ENCODE results near the gene HSPA13. TPM values are rescaled to one million over a fixed set of nuclear protein-coding genes. Genes with fewer than 3 reads are reported as not detected.
"Not testable (repeated sequence)": the region's sequence is repeated elsewhere in the genome, so short reads cannot be mapped to it uniquely, and the experiment has no call there.

HSPA13 gene, protein sequence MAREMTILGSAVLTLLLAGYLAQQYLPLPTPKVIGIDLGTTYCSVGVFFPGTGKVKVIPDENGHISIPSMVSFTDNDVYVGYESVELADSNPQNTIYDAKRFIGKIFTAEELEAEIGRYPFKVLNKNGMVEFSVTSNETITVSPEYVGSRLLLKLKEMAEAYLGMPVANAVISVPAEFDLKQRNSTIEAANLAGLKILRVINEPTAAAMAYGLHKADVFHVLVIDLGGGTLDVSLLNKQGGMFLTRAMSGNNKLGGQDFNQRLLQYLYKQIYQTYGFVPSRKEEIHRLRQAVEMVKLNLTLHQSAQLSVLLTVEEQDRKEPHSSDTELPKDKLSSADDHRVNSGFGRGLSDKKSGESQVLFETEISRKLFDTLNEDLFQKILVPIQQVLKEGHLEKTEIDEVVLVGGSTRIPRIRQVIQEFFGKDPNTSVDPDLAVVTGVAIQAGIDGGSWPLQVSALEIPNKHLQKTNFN
- 41.3 TPM for total RNA-seq

DNA sequence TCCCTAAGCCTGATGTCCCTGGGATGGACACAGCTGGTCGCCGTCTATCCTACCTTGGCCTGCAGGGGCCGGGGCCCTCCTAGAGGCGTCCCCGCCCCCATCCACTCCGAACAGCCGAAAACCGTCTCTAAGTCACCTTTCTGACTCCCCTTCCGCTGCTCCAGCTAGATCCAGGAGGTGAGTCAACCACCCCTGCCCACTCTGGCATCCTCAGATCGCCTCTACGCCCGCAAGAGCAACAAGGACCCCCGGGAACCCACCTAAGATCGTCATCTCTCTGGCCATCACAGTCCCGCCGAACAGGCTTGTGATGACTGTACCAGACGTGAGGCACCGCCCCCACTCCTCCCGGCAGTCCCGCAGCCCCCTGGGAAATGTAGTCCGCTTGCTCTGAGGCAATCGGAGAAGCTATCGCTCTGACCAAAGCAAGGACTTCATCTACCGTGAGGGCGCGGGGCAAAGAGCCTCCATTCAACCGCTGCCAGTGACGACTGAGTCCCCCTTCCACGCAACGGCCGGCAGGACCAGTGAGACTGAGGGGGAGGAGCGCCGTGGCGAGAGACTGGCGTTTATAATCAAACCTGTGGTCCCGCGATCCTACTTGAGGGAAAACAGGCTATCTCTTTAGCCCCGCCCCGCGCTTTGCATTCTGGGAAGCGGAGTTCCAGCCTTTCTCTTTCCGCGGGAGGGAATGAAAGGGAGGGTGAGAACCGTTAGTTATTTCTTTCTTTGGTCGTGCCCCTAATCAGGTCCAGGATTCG lies at the start of gene HSPA13:
TSS of gene HSPA13 (minus strand) at position 312 of the 761 bp plus-strand sequence. CDS start at position 285, 27 bp downstream.
- DNase-seq, result peak; percentile 100

DNA sequence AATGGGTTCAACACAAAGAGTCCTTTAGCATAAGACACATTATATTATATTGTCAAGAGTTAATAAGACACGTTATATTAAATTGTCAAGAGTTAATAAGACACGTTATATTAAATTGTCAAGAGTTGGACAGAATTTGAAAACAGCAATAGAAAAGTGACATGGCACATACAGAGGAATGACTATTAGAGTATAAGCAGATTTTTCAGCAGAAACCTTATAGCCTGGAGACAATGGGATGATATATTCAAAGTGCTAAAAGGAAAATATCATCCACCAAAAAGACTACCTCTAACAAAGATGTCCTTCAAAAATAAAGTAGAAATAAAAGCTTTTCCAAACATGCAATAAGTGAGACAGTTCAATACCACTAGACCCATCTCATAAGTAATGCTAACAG lies 36.0 kb upstream of the HSPA13 start:
- no peak for DNase-seq

DNA sequence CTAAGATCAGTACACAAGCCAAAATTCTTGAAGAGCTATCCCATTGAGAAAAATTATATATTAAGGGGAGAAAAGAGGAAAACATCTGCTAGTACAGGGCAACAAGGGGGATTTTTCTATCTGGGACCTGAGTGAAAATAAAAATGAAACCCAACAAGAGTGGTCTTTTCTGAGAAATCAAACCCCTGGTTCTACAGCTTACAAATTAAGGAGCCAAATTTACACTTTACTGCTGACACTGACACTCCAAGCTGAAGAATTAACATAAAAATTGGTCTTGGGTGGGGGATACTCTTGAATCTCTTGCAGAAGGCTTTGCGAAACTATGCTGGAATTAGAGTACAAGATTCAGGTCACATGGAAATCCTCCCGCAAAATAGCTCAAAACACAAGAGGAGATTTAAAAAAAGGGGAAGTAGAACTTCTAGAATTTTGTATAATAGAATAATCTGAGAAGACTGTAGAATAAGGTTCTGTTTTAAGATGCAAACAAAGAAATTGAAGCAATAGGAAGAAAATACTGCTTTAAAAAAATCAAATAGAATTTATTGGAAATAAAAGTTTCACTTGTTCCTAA lies 32.1 kb upstream of the HSPA13 start:
- DNase-seq, result no peak

DNA sequence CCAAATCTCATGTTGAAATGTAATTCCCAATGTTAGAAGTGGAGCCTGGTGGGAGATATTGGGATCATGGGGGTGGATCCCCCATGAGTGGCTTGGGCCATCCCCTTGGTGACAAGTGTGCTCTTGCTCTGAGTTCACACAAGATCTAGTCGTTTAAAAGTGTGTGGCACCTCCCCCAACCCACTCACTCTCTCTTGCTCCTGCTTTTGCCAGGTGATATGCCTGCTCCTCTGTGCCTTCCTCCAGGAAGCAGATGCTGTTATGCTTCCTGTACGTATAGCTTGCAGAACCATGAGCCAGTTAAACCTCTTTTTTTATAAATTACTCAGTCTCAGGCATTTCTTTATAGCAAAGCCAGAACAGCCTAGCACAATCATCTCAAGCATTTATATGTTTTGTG lies 23.0 kb upstream of the HSPA13 start:
- DNase-seq, result no peak

DNA sequence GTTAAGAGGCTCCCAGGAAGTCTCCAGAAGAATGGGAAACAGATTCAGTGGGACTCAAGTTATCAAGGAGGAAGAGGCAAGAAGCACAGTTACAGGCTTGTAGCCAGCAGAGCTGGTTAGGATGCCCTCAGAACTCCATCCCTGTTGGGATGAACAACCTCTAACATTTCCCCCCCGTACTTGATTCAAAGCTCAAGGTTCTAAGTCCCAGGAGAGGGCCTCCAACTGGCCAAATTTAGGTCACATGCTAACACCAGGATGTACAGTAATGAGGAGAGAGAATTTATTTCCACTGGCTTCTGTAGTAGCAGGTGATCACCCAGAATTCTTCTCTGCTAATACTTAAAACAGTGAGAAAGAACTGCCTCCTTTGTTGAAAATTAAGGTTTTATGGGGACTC lies 22.3 kb upstream of the HSPA13 start:
- no peak for DNase-seq

DNA sequence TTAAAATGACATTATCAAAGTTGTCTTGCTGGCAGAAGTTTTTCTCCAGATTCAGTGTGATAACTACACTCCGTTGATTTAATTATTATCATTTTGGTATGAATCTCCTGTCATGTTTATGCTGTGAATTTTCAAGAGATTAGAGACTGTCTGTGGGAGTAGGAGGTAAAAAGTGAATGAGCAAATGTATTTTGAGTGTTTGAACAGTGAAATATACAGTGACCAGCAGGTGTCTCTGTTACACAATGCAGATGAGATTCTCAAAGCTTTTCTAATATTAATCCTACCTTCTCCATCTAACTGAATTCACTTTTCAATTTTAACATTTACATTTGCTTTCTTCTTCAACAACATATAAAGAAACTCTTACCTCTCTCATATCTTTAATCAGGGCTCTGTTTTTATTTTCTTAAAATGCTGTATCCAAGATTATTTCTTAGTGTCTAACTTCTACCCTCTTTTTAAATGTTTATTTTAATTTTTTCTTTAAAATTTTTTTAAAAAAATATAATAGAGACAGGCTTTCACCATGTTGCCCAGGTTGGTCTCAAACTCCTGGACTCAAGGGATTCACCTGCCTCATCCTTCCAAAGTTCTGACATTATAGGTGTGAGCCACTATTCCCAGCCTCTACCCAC lies 20.9 kb upstream of the HSPA13 start:
- peak; percentile 68 for DNase-seq

DNA sequence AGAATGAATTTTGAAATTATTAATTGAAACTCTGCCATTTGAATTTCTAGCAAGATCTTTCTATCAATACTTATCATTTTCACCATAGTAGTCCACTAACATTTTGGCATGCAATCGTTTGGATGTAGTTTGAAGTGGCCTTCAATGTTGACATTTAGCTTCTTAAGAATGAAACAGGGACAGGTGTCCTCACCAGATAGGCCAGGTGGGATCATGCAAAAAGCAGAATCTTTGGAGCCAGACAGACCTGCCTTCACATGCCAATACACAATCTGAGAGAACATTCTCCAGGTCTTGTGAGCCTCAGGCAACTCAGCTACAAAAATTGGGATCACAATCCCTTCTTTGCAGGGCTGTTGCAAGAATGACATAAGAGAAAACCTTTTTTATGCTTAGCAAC lies 18.3 kb upstream of the HSPA13 start:
- DNase-seq, result no peak

DNA sequence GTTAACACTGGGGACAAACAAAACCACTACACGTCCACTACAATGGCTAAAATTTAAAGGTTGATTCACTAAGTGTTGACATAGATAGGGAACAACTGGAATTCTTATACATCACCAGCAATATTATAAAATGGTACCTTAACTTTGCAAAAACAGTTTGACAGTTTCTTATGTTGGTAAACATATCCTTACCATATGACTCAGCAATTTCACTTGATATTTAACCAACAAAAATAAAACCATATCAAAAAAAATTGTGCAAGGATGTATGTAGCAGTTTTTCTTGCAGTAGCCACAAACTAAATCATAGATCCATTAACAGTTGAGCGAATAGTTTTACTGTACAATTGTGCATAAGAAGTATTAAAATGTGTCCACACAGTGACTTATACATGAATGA lies 5.3 kb upstream of the HSPA13 start:
- no peak for DNase-seq

DNA sequence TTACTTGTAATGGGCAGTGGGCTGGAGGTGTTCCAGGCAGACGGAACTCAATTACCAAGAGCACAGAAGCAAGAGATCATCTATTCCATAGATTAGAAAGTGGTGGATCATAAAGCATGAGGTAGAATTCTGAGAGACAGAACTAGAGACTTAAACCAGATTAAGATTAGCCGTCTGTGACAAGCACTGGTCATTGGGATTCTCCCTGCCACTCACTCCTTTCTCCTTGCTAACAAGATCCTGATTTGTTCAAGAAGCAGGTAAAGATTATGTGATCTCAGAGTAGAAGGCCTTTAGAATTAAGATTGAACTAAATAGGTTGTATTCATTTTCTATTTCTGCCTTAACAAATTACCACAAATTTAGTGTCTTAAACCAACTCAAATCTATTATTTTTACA lies 1.5 kb upstream of the HSPA13 start:
- DNase-seq, result no peak

DNA sequence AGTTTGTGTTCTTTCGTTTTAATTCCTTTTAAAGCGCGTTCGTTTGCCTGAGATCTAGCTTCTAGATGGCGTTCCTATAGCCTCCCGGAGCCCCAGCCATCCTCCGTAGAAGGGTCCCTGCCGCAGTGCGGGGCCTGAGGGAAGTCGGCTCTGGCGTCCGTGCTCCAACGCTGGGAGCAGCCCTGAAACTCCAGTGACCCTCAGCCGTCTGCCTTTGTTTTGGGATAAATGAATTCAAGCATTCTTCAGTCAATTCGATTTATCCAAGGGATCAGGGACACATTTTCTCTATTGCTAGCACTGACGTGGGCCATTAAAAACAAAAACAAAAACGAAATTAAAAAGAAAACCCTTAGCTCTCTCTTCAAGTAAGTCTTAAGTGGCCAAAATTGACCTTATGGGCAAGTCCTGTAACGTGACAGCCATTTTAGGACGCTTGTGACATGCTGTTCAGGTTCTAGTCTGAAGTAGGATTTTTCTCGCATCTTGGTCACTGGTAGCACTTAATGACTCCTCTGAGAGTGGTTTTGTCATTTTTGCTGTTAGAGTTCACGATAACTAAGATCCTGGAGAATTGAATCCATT lies 742 bp upstream of the HSPA13 start:
- no peak for DNase-seq

DNA sequence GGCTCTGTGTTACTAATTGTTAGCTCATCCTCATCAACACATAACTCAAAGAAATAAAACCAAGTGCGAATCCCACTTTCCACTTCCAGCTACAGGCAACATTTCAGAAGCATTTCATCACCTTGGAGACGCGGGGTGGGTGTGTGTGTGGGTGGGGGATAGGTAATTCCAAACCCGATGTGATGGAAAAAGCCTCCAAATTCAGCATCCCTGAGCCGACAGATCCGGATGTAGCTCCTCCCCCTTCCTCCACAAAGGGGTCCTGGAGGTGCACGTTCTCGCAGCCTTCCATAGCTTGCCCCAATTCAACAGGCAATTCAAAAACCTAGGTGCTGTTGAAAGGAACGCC lies 486 bp downstream of the HSPA13 start:
- no peak for DNase-seq

DNA sequence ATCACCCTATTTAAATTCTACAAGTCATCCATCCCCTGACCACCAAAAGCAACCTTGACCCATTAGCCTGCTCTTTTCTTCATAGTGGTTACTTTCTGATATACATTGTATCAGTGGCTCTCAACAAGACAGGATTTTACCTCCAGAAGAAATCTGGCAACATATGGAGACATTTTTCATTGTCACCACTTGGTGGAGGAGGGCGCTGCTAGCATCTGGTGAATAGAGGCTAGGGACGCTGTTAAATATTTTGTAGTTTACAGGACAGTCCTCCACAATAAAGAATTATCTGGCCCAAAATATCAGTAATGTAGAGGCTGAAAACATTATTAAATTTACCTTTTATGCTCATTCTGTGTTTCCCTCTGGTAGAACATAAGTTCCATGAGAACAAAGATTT lies 6.1 kb downstream of the HSPA13 start:
- DNase-seq, result no peak

DNA sequence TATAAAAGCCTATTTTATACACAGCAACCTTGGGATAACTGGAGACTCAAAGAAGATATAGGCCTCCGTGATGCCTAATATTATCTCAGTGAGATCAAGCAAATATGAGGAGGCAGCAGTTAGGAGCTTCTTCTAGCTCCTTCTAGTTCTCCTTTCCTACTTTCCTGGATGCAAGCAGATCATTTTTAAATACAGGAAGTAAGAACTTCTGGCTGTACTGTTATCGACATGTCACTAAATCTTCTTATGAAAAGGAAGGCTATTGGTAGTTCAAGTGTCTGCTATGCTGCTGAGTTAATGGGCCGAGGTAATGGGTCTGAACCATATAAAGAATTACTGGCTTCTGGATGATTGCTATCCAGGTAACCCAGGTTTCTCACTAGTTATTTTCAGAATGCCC lies 15.9 kb downstream of the HSPA13 start:
- no peak for DNase-seq

DNA sequence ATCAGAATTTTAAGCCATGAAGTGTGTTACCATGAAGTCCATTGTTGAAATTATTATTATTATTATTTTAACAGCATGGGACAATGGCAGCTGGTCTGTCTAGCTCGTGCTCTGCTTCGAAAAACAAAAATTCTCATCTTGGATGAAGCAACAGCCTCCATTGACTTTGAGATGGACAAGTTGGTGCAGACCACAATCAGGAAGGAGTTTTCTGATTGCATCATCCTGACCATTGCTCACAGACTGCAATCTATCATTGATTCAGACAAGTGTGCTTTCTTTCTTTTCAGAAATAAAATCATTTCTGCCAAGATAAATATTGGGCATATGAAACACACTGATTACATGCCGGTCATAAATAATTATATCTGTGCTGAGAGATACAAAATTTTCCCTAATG lies 21.0 kb downstream of the HSPA13 start:
- no peak for DNase-seq

DNA sequence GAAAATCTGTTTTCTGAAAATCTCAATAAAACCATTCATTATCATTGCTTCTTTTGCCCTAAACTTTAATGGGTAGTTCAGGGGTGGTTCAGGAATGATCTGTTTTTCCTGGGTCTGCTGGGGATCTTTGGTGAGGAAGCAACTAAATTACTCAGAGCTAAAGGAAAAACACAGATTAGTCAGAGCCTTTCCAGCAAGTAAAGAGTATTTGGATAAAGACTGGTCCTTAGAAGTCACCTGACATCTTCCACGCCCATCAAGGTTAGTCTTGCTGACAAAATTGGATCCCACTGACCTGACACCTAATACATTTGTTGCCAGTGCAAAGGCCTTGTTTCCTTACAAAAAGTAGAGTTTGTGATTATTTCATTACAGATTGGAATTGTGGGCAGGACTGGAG lies 24.2 kb downstream of the HSPA13 start:
- no peak for DNase-seq

DNA sequence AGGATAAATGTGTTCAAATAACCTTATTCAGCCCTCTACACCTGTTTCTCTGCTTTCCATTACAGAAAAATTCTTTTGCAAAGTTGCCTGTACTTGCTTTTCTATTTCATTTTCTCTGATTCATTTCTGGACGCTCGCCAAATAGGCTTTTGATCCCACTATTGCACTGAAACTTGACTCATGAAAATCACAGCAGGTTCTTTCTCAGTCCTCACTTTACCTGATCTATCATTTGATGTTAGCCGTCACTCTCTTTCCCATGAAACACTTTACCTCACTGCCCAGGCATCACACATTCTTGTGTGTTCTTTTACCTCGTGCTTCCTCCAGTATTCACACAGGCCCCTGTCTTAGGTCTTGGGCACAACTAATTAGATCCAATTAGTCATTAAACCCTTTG lies 26.2 kb downstream of the HSPA13 start:
- DNase-seq, result peak; percentile 60

DNA sequence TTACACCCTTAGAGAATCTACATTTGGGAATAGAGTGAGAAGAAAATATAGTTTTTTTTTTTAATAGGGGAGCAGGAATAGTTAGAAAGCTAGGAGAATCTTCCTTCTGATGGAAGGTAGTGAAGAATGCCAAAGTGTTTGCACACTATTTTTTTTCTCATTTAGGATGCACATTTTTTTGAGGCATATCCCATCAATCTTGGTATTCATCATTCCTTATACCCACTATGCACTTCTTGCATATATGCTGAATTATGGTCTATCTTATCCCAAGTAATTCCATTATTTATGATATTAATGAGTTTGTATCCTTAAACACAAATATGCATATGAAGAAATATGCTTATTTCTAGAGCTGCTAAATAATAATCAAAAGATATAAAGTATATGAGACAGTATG lies 28.4 kb downstream of the HSPA13 start:
- DNase-seq, result no peak

DNA sequence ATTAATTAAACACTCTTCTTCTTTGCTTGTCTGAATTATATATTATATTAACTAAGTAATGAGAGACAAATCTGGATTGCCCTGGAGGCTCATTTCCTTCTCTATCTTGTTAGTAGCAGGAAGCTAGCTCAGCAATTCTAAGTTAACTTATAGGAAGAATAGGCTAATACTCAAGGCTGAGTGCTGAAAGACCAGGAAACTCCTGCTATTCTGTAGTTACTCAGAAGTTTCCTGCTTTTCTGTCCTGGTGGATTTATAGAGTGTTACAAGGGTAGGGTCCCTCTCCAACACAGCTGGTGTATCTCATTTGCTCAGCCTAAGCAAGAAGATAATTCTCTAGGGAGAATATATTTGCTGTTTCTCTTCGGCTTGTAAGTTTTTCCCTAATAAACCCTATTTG lies 29.2 kb downstream of the HSPA13 start:
- no peak for DNase-seq

DNA sequence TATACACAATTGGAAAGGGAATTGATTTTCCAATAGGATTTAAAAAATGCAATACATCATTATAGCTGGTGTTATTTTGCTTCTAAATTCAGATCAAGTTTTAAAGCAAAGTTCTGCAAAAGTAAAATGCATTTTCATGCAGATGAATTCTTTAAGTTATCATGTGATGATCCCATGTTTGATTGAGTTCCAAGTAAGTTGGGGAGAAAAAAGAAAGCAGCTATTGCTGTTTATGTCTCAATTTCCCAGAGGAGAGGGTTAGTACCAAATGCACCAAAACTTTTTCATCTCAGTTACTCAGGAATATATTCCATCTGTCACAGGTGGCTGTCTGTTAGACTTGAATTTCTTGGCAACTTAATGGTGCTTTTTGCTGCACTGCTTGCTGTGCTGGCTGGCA lies 29.7 kb downstream of the HSPA13 start:
- DNase-seq, result no peak

DNA sequence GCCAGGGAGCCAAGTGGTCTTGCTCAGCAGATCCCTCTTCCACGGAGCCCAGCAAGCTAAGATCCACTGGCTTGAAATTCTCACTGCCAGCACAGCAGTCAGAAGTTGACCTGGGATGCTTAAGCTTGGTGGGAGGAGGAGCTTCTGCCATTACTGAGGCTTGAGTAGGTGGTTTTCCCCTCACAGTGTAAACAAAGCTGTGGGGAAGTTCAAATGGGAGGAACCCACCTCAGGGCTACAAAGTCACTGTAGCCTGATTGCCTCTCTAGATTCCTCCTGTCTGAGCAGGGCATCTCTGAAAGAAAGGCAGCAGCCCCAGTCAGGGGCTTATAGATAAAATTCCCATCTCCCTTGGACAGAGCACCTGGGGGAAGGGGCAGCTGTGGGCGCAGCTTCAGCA lies 55.6 kb downstream of the HSPA13 start:
- DNase-seq, result not testable (repeated sequence)

DNA sequence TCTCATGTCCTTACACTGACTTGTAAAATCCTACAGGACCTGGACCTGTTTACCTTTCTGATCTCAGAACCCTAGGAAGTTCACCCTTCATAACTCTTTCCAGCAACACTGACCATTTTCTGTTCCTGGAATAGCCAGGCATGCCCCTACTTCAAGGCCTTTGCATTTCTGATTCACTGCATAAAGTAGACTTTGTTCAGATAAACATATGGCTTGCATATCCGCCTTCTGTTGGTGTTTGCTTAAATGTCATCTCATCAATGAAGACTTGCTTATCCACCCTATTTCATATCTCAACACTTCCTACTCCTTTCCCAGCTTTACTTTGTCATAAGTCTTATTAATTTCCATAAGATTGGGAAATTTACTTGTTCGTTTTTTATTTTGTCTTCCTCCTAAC lies 57.4 kb downstream of the HSPA13 start:
- no peak for DNase-seq
